SK-N-SH treated with all-trans-retinoic acid at 6 μM for 48 hours (cell line): ENCODE measurements around the gene KCNJ2.

Experiments
- ARNTL ChIP-seq: fragments of 450-650 bp; formaldehyde crosslinking; IDR thresholded peaks from 2 replicates; pipeline ENCODE4 v1.5.0; 2020; ENCODE audit warnings: low read depth, mild to moderate bottlenecking, moderate library complexity, borderline replicate concordance
- CREB5 ChIP-seq: fragments of 250-450 bp; sonication (Bioruptor Pico); IDR thresholded peaks from 2 replicates; pipeline ENCODE4 v1.5.1; 2020; ENCODE audit warnings: low read depth, mild to moderate bottlenecking, moderate library complexity
- CSDC2 ChIP-seq: fragments of 250-450 bp; sonication (Bioruptor Pico); IDR thresholded peaks from 2 replicates; pipeline ENCODE4 v1.5.0; 2020; ENCODE audit warnings: mild to moderate bottlenecking, moderate library complexity
- PATZ1 ChIP-seq: fragments of 250-450 bp; sonication (Bioruptor Pico); IDR thresholded peaks from 2 replicates; pipeline ENCODE4 v1.8.0; 2020; ENCODE audit warnings: mild to moderate bottlenecking, moderate library complexity, borderline replicate concordance
- RARB ChIP-seq: fragments of 250-450 bp; sonication (Bioruptor Pico); IDR thresholded peaks from 2 replicates; pipeline ENCODE4 v1.8.0; 2021; ENCODE audit warnings: mild to moderate bottlenecking, moderate library complexity

GRCh38 chr17:70173681-70174080, 4.3 kb downstream of the KCNJ2 start:
- TF ChIP-seq PATZ1 (no peak), ARNTL (CRISPR knock-in tag) (no peak), CREB5 (CRISPR knock-in tag) (no peak), CSDC2 (no peak), RARB (CRISPR knock-in tag) (no peak)
